Activated CD8-positive, alpha-beta memory T cell treated with anti-CD3 and anti-CD28 coated beads for 48 hours (primary cell): ENCODE results near the gene PPM1N.
"Not testable (repeated sequence)": the region's sequence is repeated elsewhere in the genome, so short reads cannot be mapped to it uniquely, and the experiment has no call there.

Experiments
- DNase-seq, 3 experiments: peaks; one replicate each; pipeline ENCODE4 v3.0.0-alpha.2; 2020; ENCODE audit warnings: low read depth in 2 of 3, low spot score in 2 of 3

PPM1N gene

GRCh38 chr19:45508417-45508860 lies 10.2 kb downstream of the PPM1N start:
- DNase-seq, result no peak

- no peak for DNase-seq
These were observed 10.8 kb downstream of the PPM1N start for GRCh38 chr19:45508861-45509691.

- DNase-seq, result no peak
These were observed 11.4 kb downstream of the PPM1N start for GRCh38 chr19:45509692-45510015.

GRCh38 chr19:45510352-45510751 lies 12.1 kb downstream of the PPM1N start:
- DNase-seq, result not testable (repeated sequence)

GRCh38 chr19:45511074-45511473 lies 12.8 kb downstream of the PPM1N start:
- no peak for DNase-seq

GRCh38 chr19:45512881-45513483 lies 14.7 kb downstream of the PPM1N start:
- no peak for DNase-seq

GRCh38 chr19:45514376-45515051 lies 16.3 kb downstream of the PPM1N start:
- DNase-seq, result no peak

- no peak for DNase-seq
These were observed 16.9 kb downstream of the PPM1N start for GRCh38 chr19:45515081-45515624.

- DNase-seq, result no peak
These were observed 17.7 kb downstream of the PPM1N start for GRCh38 chr19:45515807-45516401.

- DNase-seq, result no peak
These were observed 19.0 kb downstream of the PPM1N start for GRCh38 chr19:45517238-45517637.

GRCh38 chr19:45517641-45518468 lies 19.6 kb downstream of the PPM1N start:
- no peak for DNase-seq

- no peak for DNase-seq
These were observed 20.2 kb downstream of the PPM1N start for GRCh38 chr19:45518469-45518826.

- no peak for DNase-seq
These were observed 24.0 kb downstream of the PPM1N start for GRCh38 chr19:45522010-45522941.

- DNase-seq, result peak in 2 of 3 experiments; percentile 45 to 48
These were observed 25.5 kb downstream of the PPM1N start for GRCh38 chr19:45523642-45524256.

GRCh38 chr19:45524575-45525129 lies 26.4 kb downstream of the PPM1N start:
- DNase-seq, result no peak

- DNase-seq, result no peak
These were observed 27.9 kb downstream of the PPM1N start for GRCh38 chr19:45526143-45526542.

GRCh38 chr19:45526971-45527370 lies 28.7 kb downstream of the PPM1N start:
- DNase-seq, result no peak

GRCh38 chr19:45527731-45528130 lies 29.5 kb downstream of the PPM1N start:
- DNase-seq, result no peak
